ENCODE measurements around the gene ZBTB20. TPM values are rescaled to one million over a fixed set of nuclear protein-coding genes. Genes with fewer than 3 reads are reported as not detected.

ZBTB20 gene
- total RNA-seq, 1 donor from 2014 or later = 30.4 TPM

- Mint-ChIP-seq H3K9me3 (no peaks in the 10 kb centered on the region), H3K4me3 (no peak overlapping the region)
- TF ChIP-seq, protein P1, sequence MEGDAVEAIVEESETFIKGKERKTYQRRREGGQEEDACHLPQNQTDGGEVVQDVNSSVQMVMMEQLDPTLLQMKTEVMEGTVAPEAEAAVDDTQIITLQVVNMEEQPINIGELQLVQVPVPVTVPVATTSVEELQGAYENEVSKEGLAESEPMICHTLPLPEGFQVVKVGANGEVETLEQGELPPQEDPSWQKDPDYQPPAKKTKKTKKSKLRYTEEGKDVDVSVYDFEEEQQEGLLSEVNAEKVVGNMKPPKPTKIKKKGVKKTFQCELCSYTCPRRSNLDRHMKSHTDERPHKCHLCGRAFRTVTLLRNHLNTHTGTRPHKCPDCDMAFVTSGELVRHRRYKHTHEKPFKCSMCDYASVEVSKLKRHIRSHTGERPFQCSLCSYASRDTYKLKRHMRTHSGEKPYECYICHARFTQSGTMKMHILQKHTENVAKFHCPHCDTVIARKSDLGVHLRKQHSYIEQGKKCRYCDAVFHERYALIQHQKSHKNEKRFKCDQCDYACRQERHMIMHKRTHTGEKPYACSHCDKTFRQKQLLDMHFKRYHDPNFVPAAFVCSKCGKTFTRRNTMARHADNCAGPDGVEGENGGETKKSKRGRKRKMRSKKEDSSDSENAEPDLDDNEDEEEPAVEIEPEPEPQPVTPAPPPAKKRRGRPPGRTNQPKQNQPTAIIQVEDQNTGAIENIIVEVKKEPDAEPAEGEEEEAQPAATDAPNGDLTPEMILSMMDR (IDR thresholded peaks at IDR 0.05; ENCODE audit: unreplicated experiment) = no peak
Measured at GRCh38 chr3:114727373-114727772, 419.7 kb downstream of the ZBTB20 start.

GRCh38 chr3:114725966-114726365, 421.1 kb downstream of the ZBTB20 start:
- Mint-ChIP-seq H3K9me3 (no peaks in the 10 kb centered on the region), H3K27ac (no peak overlapping the region), H3K27me3 (ENCODE audit: low read depth) (no peaks in the 10 kb centered on the region), H3K4me3 (no peak overlapping the region), H3K36me3 (no peaks in the 10 kb centered on the region), H3K4me1 (peaks cover 4% of the 10 kb centered on the region)
- TF ChIP-seq, protein P1 (IDR thresholded peaks at IDR 0.05; ENCODE audit: unreplicated experiment) = no peak
- DNase-seq (ENCODE audit: low spot score in 2 of 2, unreplicated experiment in 2 of 2) = no peak

More at GRCh38 chr3:114727373-114727772, 419.7 kb downstream of the ZBTB20 start:
- Mint-ChIP-seq H3K36me3 (no peaks in the 10 kb centered on the region), H3K27ac (no peak overlapping the region), H3K27me3 (ENCODE audit: low read depth) (no peaks in the 10 kb centered on the region), H3K4me1 (peaks cover 3% of the 10 kb centered on the region)
- no peak for DNase-seq (ENCODE audit: low spot score in 2 of 2, unreplicated experiment in 2 of 2)

GRCh38 chr3:114722530-114722929, 424.6 kb downstream of the ZBTB20 start:
- Mint-ChIP-seq H3K27me3 (ENCODE audit: low read depth) (no peaks in the 10 kb centered on the region), H3K4me3 (no peak overlapping the region), H3K36me3 (no peaks in the 10 kb centered on the region), H3K9me3 (no peaks in the 10 kb centered on the region), H3K27ac (no peak overlapping the region), H3K4me1 (peaks cover 8% of the 10 kb centered on the region)
- no peak for DNase-seq (ENCODE audit: low spot score in 2 of 2, unreplicated experiment in 2 of 2)
- TF ChIP-seq, protein P1 (IDR thresholded peaks at IDR 0.05; ENCODE audit: unreplicated experiment) = no peak

DNA sequence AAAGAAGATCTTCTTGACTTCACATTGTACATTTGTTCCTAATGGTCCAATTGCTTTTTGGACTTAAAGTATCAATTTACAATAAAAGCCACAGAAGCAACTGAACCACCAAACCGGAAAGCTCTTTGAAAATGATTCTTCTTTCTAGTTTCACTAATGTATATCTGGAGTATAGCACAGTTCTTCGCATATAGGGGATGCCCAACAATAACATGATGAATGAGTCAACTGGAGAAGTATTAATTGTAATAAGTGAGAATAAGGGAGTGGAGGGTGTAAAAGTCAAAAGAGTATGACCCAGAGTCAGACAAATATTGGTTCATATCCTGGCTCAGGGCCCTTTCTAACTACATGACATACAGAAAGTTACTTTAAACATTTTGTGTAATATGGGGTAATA, 425.2 kb downstream of the ZBTB20 start:
- Mint-ChIP-seq H3K27me3 (ENCODE audit: low read depth) (no peaks in the 10 kb centered on the region), H3K36me3 (no peaks in the 10 kb centered on the region), H3K4me3 (no peak overlapping the region), H3K9me3 (no peaks in the 10 kb centered on the region), H3K27ac (no peak overlapping the region), H3K4me1 (peaks cover 8% of the 10 kb centered on the region)
- DNase-seq (ENCODE audit: low spot score in 2 of 2, unreplicated experiment in 2 of 2) = no peak
- TF ChIP-seq, protein P1 (IDR thresholded peaks at IDR 0.05; ENCODE audit: unreplicated experiment) = no peak

DNA sequence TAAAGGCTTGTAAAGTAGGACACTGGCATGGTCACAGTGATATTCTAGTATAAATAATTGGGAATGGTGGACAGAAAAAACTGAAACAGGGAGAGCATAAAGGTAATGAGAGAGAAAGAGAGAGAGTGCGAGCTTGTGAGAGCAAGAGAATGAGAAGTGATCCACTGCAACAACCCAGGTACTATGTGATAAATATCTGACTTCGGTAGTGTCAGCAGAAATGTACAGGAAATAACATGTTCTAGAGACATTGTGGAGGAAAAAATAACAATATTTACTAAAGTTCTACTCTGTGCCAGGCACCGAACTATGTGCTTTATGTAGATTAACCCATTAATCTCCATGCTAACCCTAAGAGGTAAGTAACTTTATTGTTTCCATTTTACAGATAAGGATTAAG, 425.9 kb downstream of the ZBTB20 start:
- H3K4me1 Mint-ChIP-seq = peaks cover 8% of the 10 kb centered on the region
- no peaks in the 10 kb centered on the region for H3K9me3 Mint-ChIP-seq
- DNase-seq (ENCODE audit: low spot score in 2 of 2, unreplicated experiment in 2 of 2) = no peak
- TF ChIP-seq, protein P1 (IDR thresholded peaks at IDR 0.05; ENCODE audit: unreplicated experiment) = no peak
- H3K36me3 Mint-ChIP-seq = no peaks in the 10 kb centered on the region
- no peaks in the 10 kb centered on the region for H3K27me3 Mint-ChIP-seq (ENCODE audit: low read depth)
- no peak overlapping the region for H3K4me3 Mint-ChIP-seq
- no peak overlapping the region for H3K27ac Mint-ChIP-seq

GRCh38 chr3:114718898-114719210, 428.2 kb downstream of the ZBTB20 start:
- Mint-ChIP-seq H3K4me1 (peaks cover 10% of the 10 kb centered on the region), H3K9me3 (no peaks in the 10 kb centered on the region), H3K4me3 (no peak overlapping the region), H3K27me3 (ENCODE audit: low read depth) (no peaks in the 10 kb centered on the region), H3K36me3 (no peaks in the 10 kb centered on the region), H3K27ac (no peak overlapping the region)
- TF ChIP-seq, protein P1 (IDR thresholded peaks at IDR 0.05; ENCODE audit: unreplicated experiment) = no peak
- no peak for DNase-seq (ENCODE audit: low spot score in 2 of 2, unreplicated experiment in 2 of 2)

Measured in mesothelial cell of epicardium (in vitro differentiated cells).